GM12892 (cell line): ENCODE results near the gene ZFPM1.

Experiments used
- POLR2A ChIP-seq: IDR thresholded peaks from 2 replicates; pipeline ENCODE4 v1.6.1; 2011; ENCODE audit warnings: low read depth, low read length, control low read depth
- POLR2AphosphoS5 ChIP-seq: IDR thresholded peaks from 2 replicates; pipeline ENCODE4 v1.6.1; 2011; ENCODE audit warnings: low read depth, low read length, control low read depth

DNA sequence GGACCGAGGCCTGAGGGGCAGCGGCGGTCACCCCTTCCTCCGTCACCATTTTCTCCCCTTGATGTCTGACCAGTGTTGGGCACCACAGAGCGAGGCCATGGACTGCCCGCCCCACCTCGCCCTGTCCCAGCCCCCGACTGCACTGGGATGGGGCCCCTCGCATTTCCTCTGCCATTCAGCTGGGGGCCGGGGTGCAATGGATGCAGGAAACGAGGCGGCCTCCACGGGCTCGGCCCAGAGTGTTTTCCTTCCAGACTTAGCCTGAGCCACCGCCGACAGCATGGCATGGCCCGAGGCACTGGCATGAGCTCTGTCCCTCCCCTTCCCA lies 72.5 kb downstream of the ZFPM1 start:
- no peak for TF ChIP-seq POLR2A
- no peak for TF ChIP-seq POLR2AphosphoS5
